Ishikawa (cell line): ENCODE data around the gene DNAAF8.

ENCODE experiments used
- CEBPB ChIP-seq: IDR thresholded peaks from 2 replicates; pipeline ENCODE4 v1.6.1; 2012
- CREB1 ChIP-seq: IDR thresholded peaks from 2 replicates; pipeline ENCODE4 v1.6.1; 2012; ENCODE audit warnings: low read depth
- EGR1 ChIP-seq: IDR thresholded peaks from 2 replicates; pipeline ENCODE4 v1.6.1; 2012
- EP300 ChIP-seq: IDR thresholded peaks from 2 replicates; pipeline ENCODE4 v1.6.1; 2012; ENCODE audit warnings: borderline replicate concordance
- FOXM1 ChIP-seq: IDR thresholded peaks from 2 replicates; pipeline ENCODE4 v1.6.1; 2012; ENCODE audit warnings: low read depth, borderline replicate concordance
- NFIC ChIP-seq: IDR thresholded peaks from 2 replicates; pipeline ENCODE4 v1.6.1; 2012
- RAD21 ChIP-seq: IDR thresholded peaks from 2 replicates; pipeline ENCODE4 v1.6.1; 2012; ENCODE audit warnings: low read depth
- REST ChIP-seq: IDR thresholded peaks from 2 replicates; pipeline ENCODE4 v1.6.1; 2012; ENCODE audit warnings: low read depth, mild to moderate bottlenecking
- TAF1 ChIP-seq: IDR thresholded peaks from 2 replicates; pipeline ENCODE4 v1.6.1; 2012; ENCODE audit warnings: low read depth, mild to moderate bottlenecking
- TCF12 ChIP-seq: IDR thresholded peaks from 2 replicates; pipeline ENCODE4 v1.6.1; 2012; ENCODE audit warnings: low read depth
- TEAD4 ChIP-seq: IDR thresholded peaks from 2 replicates; pipeline ENCODE4 v1.6.1; 2012
- USF1 ChIP-seq: IDR thresholded peaks from 2 replicates; pipeline ENCODE4 v1.6.1; 2012
- YY1 ChIP-seq: IDR thresholded peaks from 2 replicates; pipeline ENCODE4 v1.6.1; 2012; ENCODE audit warnings: low read depth
- ZBTB7A ChIP-seq: IDR thresholded peaks from 2 replicates; pipeline ENCODE4 v1.6.1; 2012; ENCODE audit warnings: low read depth
- TF ChIP-seq, protein P1 (sequence below): IDR thresholded peaks from 2 replicates; pipeline ENCODE4 v1.6.1; 2012

DNAAF8 gene

GRCh38 chr16:4692460-4693295 lies 41.7 kb upstream of the DNAAF8 start:
- no peak for TF ChIP-seq EP300
- TF ChIP-seq YY1, result no peak
- TF ChIP-seq REST, result no peak
- no peak for TF ChIP-seq FOXM1

- TF ChIP-seq TCF12 (no peak), FOXM1 (no peak), EP300 (no peak), EGR1 (peak; percentile 38; the same call in 1 of the 2 replicates), TEAD4 (no peak; the same call in 1 of the 2 replicates), TAF1 (peak; percentile 70; the same call in 1 of the 2 replicates), YY1 (peak; percentile 84), RAD21 (no peak), CEBPB (no peak), NFIC (peak; percentile 47; the same call in 1 of the 2 replicates)
- TF ChIP-seq, protein P1, sequence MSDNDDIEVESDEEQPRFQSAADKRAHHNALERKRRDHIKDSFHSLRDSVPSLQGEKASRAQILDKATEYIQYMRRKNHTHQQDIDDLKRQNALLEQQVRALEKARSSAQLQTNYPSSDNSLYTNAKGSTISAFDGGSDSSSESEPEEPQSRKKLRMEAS, result peak; percentile 55
Observed at GRCh38 chr16:4693296-4693955, 40.9 kb upstream of the DNAAF8 start, which contains the start of gene NUDT16L1. TSS of gene NUDT16L1 (plus strand) at chr16:4693562. CDS start at chr16:4693727, 165 bp downstream.

DNA sequence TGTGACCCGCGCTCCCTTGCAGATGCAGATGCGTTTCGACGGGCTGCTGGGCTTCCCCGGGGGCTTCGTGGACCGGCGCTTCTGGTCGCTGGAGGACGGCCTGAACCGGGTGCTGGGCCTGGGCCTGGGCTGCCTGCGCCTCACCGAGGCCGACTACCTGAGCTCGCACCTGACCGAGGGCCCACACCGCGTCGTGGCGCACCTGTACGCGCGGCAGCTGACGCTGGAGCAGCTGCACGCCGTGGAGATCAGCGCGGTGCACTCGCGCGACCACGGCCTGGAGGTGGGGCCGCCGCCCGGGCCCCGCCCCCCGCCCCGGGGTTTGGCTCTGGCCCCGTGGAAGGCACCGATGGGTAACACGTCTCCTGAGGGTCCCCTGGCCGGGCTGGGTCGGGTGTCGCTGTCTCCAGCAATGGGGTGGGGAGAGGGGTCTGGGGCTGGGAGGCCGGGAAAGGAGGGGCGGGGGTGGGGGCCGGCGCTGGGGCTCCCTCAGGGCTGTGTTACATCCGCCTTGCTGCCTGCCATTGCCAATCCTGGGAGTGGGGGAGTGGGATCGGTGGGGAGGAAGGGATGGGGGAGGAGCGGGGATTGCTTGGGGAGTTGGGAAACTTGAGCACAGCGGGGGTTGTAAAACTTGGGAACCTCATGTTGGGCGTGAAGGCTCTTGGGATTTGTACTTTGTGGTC lies 40.2 kb upstream of the DNAAF8 start:
- 0 out of 2 replicates have a peak, but pooled peaks have one; percentile 5 for TF ChIP-seq EP300
- peak; percentile 79; the same call in 1 of the 2 replicates for TF ChIP-seq ZBTB7A
- TF ChIP-seq, protein P1, result peak; percentile 85
- no peak for TF ChIP-seq EGR1
- no peak for TF ChIP-seq YY1

DNA sequence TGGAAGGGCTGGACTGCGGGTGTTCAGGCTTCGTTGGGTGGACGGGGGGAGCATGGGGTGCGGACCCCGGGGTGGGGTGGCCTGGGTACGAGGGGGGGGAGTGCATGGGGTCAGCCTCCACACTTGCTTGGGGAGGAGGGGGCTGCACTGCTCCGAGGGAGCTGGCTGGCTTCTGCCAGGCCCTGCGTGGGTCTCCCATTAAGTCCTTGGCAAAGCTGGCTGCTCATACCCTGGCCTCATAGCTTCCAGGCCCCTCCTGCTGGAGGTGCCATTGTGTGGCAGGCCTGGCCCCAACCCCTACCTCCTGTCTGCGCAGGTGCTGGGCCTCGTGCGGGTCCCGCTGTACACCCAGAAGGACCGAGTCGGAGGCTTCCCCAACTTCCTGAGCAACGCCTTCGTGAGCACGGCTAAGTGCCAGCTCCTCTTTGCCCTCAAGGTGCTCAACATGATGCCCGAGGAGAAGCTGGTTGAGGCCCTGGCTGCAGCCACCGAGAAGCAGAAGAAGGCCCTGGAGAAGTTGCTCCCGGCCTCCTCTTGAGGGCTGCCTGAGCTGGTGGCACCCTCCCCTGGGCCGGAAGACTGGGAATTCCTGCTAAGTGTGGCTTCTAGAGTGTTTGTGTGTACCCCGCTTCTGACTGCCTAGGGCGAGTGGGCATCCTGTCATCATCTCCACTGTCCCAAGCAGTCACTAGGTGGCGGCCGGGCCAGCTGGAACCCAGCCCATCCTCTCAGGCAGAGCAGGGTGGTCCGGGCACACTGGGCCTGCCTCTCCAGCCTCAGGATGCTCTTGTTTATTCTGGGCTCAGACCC lies 39.5 kb upstream of the DNAAF8 start:
- no peak for TF ChIP-seq ZBTB7A
- TF ChIP-seq, protein P1, result no peak
- no peak for TF ChIP-seq TAF1
- no peak for TF ChIP-seq CREB1
- no peak for TF ChIP-seq NFIC
- no peak for TF ChIP-seq EP300
- no peak for TF ChIP-seq FOXM1
- no peak for TF ChIP-seq REST
- TF ChIP-seq RAD21, result no peak
- no peak for TF ChIP-seq TCF12
- no peak for TF ChIP-seq TEAD4
- TF ChIP-seq USF1, result no peak
